Cardiac muscle cell (in vitro differentiated cells and primary cell): ENCODE data around the gene PUS7. TPM values are rescaled to one million over a fixed set of nuclear protein-coding genes. Genes with fewer than 3 reads are reported as not detected.
A peak's percentile ranks its signal among the peaks of the same experiment; 100 is the strongest.
"Not testable (repeated sequence)": the region's sequence is repeated elsewhere in the genome, so short reads cannot be mapped to it uniquely, and the experiment has no call there.

Source experiments
- DNase-seq, 2 donors: peaks; one replicate each; pipeline versions ENCODE4 v3.0.0 to v3.0.0-alpha.2; 2010 to 2017; ENCODE audit warnings: low read depth in 1 of 2, low spot score in 1 of 2
- H3K27ac ChIP-seq: fragments of 200-600 bp; sonication (generic); 2 replicates; pipeline ENCODE4 v1.5.1; 2016
- H3K27me3 ChIP-seq: fragments of 200-600 bp; sonication (generic); 2 replicates; pipeline ENCODE4 v1.6.0; 2016; ENCODE audit warnings: control low read depth
- H3K36me3 ChIP-seq: fragments of 200-600 bp; sonication (generic); 2 replicates; pipeline ENCODE4 v1.5.1; 2016; ENCODE audit warnings: control low read depth
- H3K4me1 ChIP-seq: fragments of 200-600 bp; sonication (generic); 2 replicates; pipeline ENCODE4 v1.8.1; 2017; ENCODE audit warnings: low read depth, mild to moderate bottlenecking, mixed run types
- H3K4me3 ChIP-seq: fragments of 200-600 bp; sonication (generic); 2 replicates; pipeline ENCODE4 v1.5.1; 2016; ENCODE audit warnings: mild to moderate bottlenecking
- H3K9me3 ChIP-seq: fragments of 200-600 bp; sonication (generic); 2 replicates; pipeline ENCODE4 v1.5.1; 2017; ENCODE audit warnings: low read depth, mild to moderate bottlenecking, control low read depth
- polyA plus RNA-seq: library from polyadenylated mRNA; unstranded; fragments of >200 nt; fragmentation: Nextera tagmentation; extraction: Ambion mirVana; gene quantifications from 2 replicates; pipeline ENCODE4 v1.2.1, GENCODE V29; 2016
- total RNA-seq: library from RNA; depleted of rRNA; stranded (reverse); fragments of >200 nt; gene quantifications from 2 replicates; pipeline ENCODE4 v1.2.3, GENCODE V29; 2016
- TF ChIP-seq, protein P1 (sequence below): IDR thresholded peaks from 2 replicates; pipeline ENCODE4 v1.5.1; 2012; ENCODE audit warnings: low read depth, mild to moderate bottlenecking, low read length

PUS7 gene
- total and polyA plus RNA-seq, 2 experiments from 2014 or later = 12.0 to 13.1 TPM

DNA sequence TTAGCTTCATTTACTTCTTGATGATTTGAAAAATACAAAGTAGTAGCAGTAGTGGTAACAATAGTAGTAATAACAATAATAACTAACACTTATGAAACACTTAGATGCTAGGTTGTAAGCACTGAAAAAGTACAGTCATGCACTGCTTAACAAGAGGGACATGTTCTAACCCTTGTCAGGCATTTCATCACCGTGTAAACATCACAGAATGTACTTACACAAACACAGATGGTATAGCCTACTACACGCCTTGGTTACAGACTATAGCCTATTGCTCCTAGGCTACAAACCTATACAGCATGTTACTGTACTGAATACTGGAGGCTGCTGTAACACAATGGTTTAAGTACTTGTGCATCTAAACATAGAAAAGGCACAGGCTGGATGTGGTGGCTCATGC, 60.6 kb downstream of the PUS7 start:
- H3K36me3 ChIP-seq = peaks cover 7% of the 10 kb centered on the region
- no peak overlapping the region for H3K4me3 ChIP-seq
- DNase-seq = no peak
- peaks cover 6% of the 10 kb centered on the region for H3K4me1 ChIP-seq
- no peaks in the 10 kb centered on the region for H3K27me3 ChIP-seq
- no peaks in the 10 kb centered on the region for H3K9me3 ChIP-seq
- TF ChIP-seq, protein P1, sequence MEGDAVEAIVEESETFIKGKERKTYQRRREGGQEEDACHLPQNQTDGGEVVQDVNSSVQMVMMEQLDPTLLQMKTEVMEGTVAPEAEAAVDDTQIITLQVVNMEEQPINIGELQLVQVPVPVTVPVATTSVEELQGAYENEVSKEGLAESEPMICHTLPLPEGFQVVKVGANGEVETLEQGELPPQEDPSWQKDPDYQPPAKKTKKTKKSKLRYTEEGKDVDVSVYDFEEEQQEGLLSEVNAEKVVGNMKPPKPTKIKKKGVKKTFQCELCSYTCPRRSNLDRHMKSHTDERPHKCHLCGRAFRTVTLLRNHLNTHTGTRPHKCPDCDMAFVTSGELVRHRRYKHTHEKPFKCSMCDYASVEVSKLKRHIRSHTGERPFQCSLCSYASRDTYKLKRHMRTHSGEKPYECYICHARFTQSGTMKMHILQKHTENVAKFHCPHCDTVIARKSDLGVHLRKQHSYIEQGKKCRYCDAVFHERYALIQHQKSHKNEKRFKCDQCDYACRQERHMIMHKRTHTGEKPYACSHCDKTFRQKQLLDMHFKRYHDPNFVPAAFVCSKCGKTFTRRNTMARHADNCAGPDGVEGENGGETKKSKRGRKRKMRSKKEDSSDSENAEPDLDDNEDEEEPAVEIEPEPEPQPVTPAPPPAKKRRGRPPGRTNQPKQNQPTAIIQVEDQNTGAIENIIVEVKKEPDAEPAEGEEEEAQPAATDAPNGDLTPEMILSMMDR = no peak
- no peak overlapping the region for H3K27ac ChIP-seq

DNA sequence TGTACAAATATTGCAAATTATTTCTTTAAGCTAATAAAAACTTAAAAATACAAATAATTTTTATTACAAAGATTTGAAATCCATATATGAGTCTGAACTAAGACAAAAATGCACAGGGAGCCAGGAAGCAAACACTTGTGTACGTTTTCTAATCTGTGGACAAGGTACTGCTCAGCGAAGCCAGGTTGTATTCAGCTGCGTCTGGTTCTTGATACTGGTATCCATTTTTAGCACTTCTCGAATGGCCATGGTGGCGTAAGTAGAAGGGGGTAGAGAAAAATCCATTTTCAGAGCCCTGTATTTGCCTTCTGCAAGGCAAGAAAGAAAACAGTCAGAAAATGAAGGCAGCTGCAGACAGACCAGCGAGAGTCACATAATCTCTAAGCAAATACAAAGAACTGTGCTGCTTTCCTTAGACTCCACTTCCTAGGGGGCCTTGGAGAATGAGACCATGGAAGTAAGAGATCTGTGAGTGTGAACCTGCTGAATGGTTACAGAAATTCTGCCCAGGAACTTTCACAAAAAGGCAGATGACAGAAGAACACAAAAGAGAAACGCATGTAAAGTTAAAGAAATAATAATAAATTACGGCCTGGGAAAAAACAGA, 64.3 kb downstream of the PUS7 start:
- TF ChIP-seq, protein P1 = no peak
- Histone ChIP-seq H3K27me3 (no peaks in the 10 kb centered on the region), H3K36me3 (peaks cover 9% of the 10 kb centered on the region), H3K4me1 (peaks cover 6% of the 10 kb centered on the region), H3K4me3 (no peak overlapping the region), H3K27ac (peak overlapping the region; percentile 74), H3K9me3 (no peaks in the 10 kb centered on the region)
- DNase-seq = no peak

DNA sequence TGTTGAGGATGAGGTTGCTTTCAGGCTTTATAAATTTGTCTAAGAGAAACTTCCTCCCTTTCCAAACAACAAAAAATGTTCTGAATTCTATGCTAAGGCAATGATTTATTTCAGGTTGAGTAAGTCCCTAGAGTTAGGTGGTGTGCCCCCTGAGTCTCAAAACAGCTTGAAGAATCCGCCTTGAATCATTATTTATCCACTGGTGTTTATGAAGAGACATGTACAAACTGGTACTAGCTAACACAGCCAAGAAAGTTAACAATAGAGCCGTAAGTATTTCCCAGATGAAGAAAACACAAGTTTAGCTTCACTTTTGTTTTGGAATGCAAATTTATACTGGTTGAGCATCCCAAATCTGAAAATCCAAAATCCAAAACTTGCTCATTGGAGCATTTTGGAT, 67.2 kb downstream of the PUS7 start:
- peaks cover 6% of the 10 kb centered on the region for H3K4me1 ChIP-seq
- H3K36me3 ChIP-seq = peaks cover 6% of the 10 kb centered on the region
- no peak overlapping the region for H3K4me3 ChIP-seq
- H3K9me3 ChIP-seq = no peaks in the 10 kb centered on the region
- DNase-seq = no peak
- no peaks in the 10 kb centered on the region for H3K27me3 ChIP-seq
- TF ChIP-seq, protein P1 = no peak
- no peak overlapping the region for H3K27ac ChIP-seq

DNA sequence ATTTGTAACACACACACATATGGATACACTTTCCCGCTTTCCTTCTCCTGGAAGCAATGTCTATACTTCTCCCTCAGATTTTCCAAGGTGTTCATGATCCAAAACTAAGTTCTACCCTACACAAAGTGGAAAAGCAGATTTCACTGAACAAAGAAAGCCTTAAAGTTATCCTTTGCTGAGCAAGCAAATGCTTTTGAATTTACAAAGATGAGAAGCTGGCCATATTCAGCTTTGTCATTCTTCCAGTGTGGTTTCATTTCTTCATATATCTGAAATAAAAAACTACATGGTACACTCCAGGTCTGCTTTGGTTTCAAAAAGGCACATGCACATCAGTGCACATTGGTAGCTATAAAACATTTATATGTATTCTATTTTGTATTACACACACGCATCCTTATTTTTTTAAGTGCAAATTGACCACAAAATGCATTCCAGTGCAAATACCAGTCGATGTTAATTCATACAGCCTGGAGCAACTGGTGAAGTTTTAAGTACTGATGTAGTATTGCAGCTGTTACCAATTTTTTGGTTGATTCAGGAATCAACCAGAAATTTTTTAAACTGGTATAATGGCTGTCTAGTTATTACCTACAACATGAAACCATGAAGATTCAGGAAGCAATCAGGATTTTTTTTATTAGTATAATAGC, 67.8 kb downstream of the PUS7 start:
- no peak overlapping the region for H3K4me3 ChIP-seq
- peaks cover 6% of the 10 kb centered on the region for H3K36me3 ChIP-seq
- TF ChIP-seq, protein P1 = no peak
- H3K4me1 ChIP-seq = peaks cover 6% of the 10 kb centered on the region
- no peak overlapping the region for H3K27ac ChIP-seq
- no peaks in the 10 kb centered on the region for H3K9me3 ChIP-seq
- H3K27me3 ChIP-seq = no peaks in the 10 kb centered on the region
- peak in 1 of 2 donors; percentile 51 for DNase-seq

DNA sequence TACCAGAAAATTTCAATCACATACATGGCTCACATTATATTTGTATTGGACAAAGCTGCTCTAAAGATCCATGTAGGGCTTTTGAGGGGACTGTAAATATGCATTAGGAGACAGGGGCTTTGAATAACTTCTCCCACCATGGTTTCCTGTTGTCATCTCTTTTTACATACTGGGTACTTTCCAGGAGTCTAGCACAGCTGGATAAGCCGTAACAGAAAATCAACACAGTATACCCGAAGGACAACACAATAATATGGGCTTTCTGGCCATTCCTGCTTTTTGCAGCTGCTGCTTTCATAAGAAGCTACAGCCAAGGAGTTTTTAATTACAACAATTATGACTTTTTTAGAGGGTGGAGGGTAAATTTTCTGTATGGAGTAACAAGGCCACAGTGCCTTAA, 70.0 kb downstream of the PUS7 start:
- Histone ChIP-seq H3K4me3 (no peak overlapping the region), H3K36me3 (peaks cover 2% of the 10 kb centered on the region), H3K27me3 (no peaks in the 10 kb centered on the region), H3K27ac (no peak overlapping the region), H3K9me3 (no peaks in the 10 kb centered on the region), H3K4me1 (no peaks in the 10 kb centered on the region)
- DNase-seq = no peak
- TF ChIP-seq, protein P1 = no peak

DNA sequence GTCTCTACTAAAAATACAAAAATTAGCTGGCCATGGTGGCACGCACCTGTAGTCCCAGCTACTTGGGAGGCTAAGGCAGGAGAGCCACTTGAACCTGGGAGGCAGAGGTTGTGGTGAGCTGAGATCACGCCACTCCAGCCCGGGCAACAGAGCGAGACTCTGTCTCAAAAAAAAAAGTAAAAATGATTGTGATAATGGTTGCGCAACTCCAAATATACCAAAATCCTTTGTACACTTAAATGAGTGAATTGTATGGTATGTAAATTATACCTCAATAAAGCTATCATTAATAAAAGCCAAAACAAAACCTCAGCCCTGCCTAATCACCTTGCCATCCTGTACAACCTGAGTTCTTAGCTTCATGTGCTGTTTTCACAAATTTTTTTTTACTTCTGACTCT, 71.2 kb downstream of the PUS7 start:
- not testable (repeated sequence) for H3K4me1 ChIP-seq, H3K9me3 ChIP-seq, H3K27me3 ChIP-seq, H3K4me3 ChIP-seq, H3K27ac ChIP-seq, DNase-seq, H3K36me3 ChIP-seq
